A673 (cell line): ENCODE data around the gene PLEKHM1. TPM values are rescaled to one million over a fixed set of nuclear protein-coding genes. Genes with fewer than 3 reads are reported as not detected.

Experiments
- BruUV-seq: library from RNA; stranded (reverse); fragments of 400-500 nt; replicated peaks from 2 replicates; lab custom pipeline; 2021; lab: Mats Ljungman, UMichigan
- CTCF ChIA-PET: fragments of 300-600 bp; sonication (Branson Sonifier 250); formaldehyde crosslinking; loops from one replicate; lab custom pipeline; 2022; ENCODE audit warnings: antibody characterized with exemption; lab: Charles Lee
- POLR2A ChIA-PET: fragments of 300-600 bp; sonication (Branson Sonifier 250); formaldehyde crosslinking; loops from one replicate; lab custom pipeline; 2022; ENCODE audit warnings: antibody characterized with exemption; ENCODE audit not compliant: low non-redundant PET; lab: Charles Lee
- DNase-seq: peaks from one replicate; pipeline ENCODE4 v3.0.0-alpha.2; 2015; ENCODE audit warnings: low spot score
- H3K27ac ChIP-seq: fragments of 200-600 bp; sonication (generic); 2 replicates; pipeline ENCODE4 v1.5.1; 2016; ENCODE audit warnings: mixed run types, low read depth, mild to moderate bottlenecking, mixed read lengths, antibody characterized with exemption, low read length; ENCODE audit not compliant: poor library complexity, severe bottlenecking
- H3K27me3 ChIP-seq: fragments of 200-600 bp; sonication (generic); replicated peaks from 2 replicates; pipeline ENCODE4 v1.6.1; 2017; ENCODE audit warnings: mixed run types, low read depth, mild to moderate bottlenecking, mixed read lengths, antibody characterized with exemption, low read length; ENCODE audit not compliant: insufficient read depth, poor library complexity
- H3K36me3 ChIP-seq: fragments of 200-600 bp; sonication (generic); 2 replicates; pipeline ENCODE4 v1.6.1; 2016; ENCODE audit warnings: mixed run types, mild to moderate bottlenecking, mixed read lengths, antibody characterized with exemption, low read length; ENCODE audit not compliant: insufficient read depth, poor library complexity, severe bottlenecking
- H3K4me1 ChIP-seq: fragments of 200-600 bp; sonication (generic); 2 replicates; pipeline ENCODE4 v1.6.1; 2017; ENCODE audit warnings: mixed run types, mild to moderate bottlenecking, mixed read lengths, antibody characterized with exemption, low read length; ENCODE audit not compliant: insufficient read depth, poor library complexity, severe bottlenecking
- H3K4me3 ChIP-seq: fragments of 200-600 bp; sonication (generic); 2 replicates; pipeline ENCODE4 v1.5.1; 2016; ENCODE audit warnings: low read depth, mixed run types, mild to moderate bottlenecking, mixed read lengths, low read length; ENCODE audit not compliant: poor library complexity, severe bottlenecking
- H3K9me3 ChIP-seq: fragments of 200-600 bp; sonication (generic); 2 replicates; pipeline ENCODE4 v1.6.1; 2016; ENCODE audit warnings: mixed run types, low read depth, mild to moderate bottlenecking, mixed read lengths, antibody characterized with exemption, low read length; ENCODE audit not compliant: poor library complexity, severe bottlenecking
- EZH2 ChIP-seq: fragments of 200-600 bp; sonication (generic); IDR thresholded peaks from 2 replicates; pipeline ENCODE4 v1.6.1; 2017; ENCODE audit warnings: borderline replicate concordance, low read depth, mild to moderate bottlenecking, mixed read lengths, antibody characterized with exemption, low read length; ENCODE audit not compliant: poor library complexity, severe bottlenecking
- intact Hi-C: fragments of 100-400 bp; cut with micrococcal nuclease; formaldehyde crosslinking; loops from one replicate; pipeline ENCODE4 v1.10.0; 2022; ENCODE audit not compliant: unreplicated experiment
- total RNA-seq: library from RNA; stranded (reverse); gene quantifications from 2 replicates; pipeline ENCODE4 v1.2.3, GENCODE V29; 2021
- TF ChIP-seq, protein P1 (sequence below): fragments of 300-800, 200-600 bp; sonication (generic); conservative IDR thresholded peaks from 2 replicates; pipeline ENCODE4 v1.5.1; 2017; ENCODE audit warnings: low read depth, mild to moderate bottlenecking, antibody characterized with exemption, low read length, moderate library complexity, mixed read lengths

The PLEKHM1 gene
- total RNA-seq, 1 experiment from 2014 or later: 11.9 TPM

DNA sequence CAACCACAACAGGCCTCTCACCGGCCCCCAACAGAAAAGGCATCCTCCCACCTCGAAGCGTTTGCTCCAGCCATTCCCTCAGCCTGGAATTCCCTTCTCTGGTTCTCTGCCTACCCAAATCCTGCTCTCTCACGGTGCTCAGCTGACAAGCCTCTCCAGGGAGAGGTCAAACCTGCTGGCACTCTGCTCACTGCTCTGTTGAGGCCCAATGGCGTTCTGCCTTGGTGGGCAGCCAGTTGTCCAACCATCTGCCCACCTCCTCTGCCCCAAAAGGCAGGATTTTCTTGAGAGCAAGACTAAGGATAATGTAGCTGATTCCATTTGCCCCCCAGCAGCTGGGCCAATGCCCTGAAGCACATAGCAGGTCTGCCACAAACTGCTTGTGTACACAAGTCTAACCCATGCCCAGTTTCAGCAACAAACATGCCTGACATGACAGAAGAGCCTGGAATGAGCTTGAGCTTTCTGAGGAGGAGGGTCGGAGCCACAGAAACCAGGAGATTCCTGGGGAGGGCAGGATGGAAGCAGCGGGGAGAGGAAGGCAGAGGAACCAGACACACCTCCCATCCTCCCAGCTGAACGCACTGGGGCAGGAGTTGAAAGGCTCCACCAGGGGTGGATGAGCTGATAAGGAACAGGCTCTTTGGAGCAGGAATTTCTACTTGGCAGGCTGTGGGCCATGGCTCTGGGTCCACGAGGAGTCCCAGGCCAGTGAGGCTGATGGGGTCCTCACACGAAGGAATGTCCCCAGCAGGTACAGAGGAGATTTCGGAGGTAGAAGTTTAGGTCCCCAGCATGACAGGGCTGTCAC lies 81.7 kb downstream of the PLEKHM1 start:
- Histone ChIP-seq H3K27me3 (no peaks in the 10 kb centered on the region), H3K36me3 (no peaks in the 10 kb centered on the region), H3K4me1 (peaks cover 3% of the 10 kb centered on the region), H3K27ac (no peak overlapping the region), H3K4me3 (no peak overlapping the region), H3K9me3 (no peaks in the 10 kb centered on the region)
- intact Hi-C loops: no loop called here
- ChIA-PET POLR2A (no interaction called here), CTCF (no interaction called here)
- no peak for DNase-seq
- TF ChIP-seq, protein P1, sequence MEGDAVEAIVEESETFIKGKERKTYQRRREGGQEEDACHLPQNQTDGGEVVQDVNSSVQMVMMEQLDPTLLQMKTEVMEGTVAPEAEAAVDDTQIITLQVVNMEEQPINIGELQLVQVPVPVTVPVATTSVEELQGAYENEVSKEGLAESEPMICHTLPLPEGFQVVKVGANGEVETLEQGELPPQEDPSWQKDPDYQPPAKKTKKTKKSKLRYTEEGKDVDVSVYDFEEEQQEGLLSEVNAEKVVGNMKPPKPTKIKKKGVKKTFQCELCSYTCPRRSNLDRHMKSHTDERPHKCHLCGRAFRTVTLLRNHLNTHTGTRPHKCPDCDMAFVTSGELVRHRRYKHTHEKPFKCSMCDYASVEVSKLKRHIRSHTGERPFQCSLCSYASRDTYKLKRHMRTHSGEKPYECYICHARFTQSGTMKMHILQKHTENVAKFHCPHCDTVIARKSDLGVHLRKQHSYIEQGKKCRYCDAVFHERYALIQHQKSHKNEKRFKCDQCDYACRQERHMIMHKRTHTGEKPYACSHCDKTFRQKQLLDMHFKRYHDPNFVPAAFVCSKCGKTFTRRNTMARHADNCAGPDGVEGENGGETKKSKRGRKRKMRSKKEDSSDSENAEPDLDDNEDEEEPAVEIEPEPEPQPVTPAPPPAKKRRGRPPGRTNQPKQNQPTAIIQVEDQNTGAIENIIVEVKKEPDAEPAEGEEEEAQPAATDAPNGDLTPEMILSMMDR: no peak
- no peak for TF ChIP-seq EZH2
- BruUV-seq: no TSS peak

DNA sequence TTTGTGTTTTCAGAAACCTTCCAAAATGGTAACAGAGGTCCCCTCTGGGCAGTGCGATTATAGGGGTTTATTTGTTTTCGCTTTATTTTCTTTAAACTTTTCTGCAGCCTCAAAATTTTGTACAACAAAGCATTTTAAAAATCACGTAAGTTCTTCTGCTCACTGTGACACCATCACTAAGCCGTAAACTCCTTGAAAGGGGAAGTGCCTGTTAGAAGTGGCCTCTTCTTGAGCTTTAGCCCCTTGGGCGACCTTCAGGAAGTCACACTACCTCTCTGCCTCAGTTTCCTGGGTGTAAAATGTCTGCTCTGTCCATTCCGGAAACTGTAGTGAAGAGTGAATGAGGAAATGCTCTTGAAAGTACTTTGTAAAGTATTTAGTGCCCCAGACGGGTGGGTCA lies 84.4 kb downstream of the PLEKHM1 start:
- Histone ChIP-seq H3K27me3 (no peaks in the 10 kb centered on the region), H3K4me3 (no peak overlapping the region), H3K27ac (no peak overlapping the region), H3K9me3 (no peaks in the 10 kb centered on the region), H3K36me3 (no peaks in the 10 kb centered on the region), H3K4me1 (peaks cover 3% of the 10 kb centered on the region)
- ChIA-PET CTCF (no interaction called here), POLR2A (no interaction called here)
- DNase-seq: no peak
- intact Hi-C loops: no loop called here
- no peak for TF ChIP-seq EZH2
- TF ChIP-seq, protein P1: no peak
- BruUV-seq: no TSS peak

DNA sequence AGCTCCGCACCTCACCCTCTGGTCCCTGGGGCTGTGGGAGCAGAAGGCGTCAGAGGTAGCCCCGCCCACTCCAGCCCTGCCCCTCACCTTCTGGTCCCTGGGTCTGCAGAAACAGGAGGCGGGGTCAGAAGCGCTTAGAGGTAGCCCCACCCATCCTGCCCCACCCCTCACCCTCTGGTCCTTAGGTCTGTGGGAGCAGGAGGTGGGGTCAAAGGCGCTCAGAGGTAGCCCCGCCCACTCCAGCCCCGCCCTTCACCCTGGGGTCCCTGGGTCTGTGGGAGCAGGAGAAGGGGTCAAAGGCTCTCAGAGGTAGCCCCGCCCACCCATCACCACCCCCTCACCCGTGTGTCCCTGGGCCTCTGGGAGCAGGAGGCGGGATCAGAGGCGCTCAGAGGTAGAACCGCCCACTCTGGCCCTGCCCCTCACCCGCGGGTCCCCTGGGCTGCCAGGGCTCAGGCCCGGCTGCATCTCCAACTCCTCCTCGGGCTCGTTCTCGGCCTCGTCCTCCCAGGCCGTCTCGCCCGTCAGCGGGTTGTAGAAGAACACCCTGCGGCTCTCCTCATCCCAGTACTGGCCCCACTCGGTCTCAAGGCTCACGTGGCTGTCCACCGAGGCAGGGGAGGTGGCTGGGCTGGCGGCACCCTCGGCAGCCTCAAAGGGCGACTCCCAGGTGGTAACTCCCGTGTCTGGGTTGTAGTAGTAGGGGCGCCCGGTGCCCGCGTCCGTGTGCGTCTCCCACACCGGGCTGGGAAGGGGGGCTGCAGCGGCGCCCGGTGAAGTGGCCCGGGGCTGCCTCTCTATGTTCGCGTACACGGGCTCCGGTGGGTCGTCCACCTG lies 85.1 kb downstream of the PLEKHM1 start:
- H3K27ac ChIP-seq: no peak overlapping the region
- H3K36me3 ChIP-seq: no peaks in the 10 kb centered on the region
- ChIA-PET CTCF (no interaction called here), POLR2A (no interaction called here)
- intact Hi-C loops: no loop called here
- peak; percentile 21 for DNase-seq
- no peaks in the 10 kb centered on the region for H3K9me3 ChIP-seq
- peaks cover 3% of the 10 kb centered on the region for H3K4me1 ChIP-seq
- H3K4me3 ChIP-seq: peak overlapping the region; percentile 7
- H3K27me3 ChIP-seq: no peaks in the 10 kb centered on the region
- TF ChIP-seq, protein P1: no peak
- no peak for TF ChIP-seq EZH2
- no TSS peak for BruUV-seq
